Gastrocnemius medialis (tissue), 4 donors: ENCODE data around the gene HMGB1. TPM values are rescaled to one million over a fixed set of nuclear protein-coding genes. Genes with fewer than 3 reads are reported as not detected.

Experiments
- ATAC-seq, 2 donors: fragments of 150-250 bp; one replicate each; pipeline ENCODE4 v1.9.1; 2016
- DNase-seq, 2 donors: peaks; one replicate each; pipeline ENCODE4 v3.0.0-alpha.2; 2019
- H3K27ac ChIP-seq, 4 donors: fragments of 200-600 bp; sonication (generic); 1 replicate in 1 of 4; 2 replicates in 3 of 4; pipeline ENCODE4 v1.5.1; 2016 to 2018; ENCODE audit warnings: mild to moderate bottlenecking in 2 of 4, moderate library complexity in 1 of 4
- H3K27me3 ChIP-seq, 3 donors: fragments of 200-600 bp; sonication (generic) in 2 of 3; 1 replicate in 1 of 3; 2 replicates in 2 of 3; pipeline versions ENCODE4 v1.5.1 to v1.6.0; 2016 to 2019; ENCODE audit warnings: mild to moderate bottlenecking in 1 of 3, moderate library complexity in 1 of 3
- H3K36me3 ChIP-seq, 2 donors: fragments of 200-600 bp; sonication (generic) in 1 of 2; one replicate each; pipeline ENCODE4 v1.5.1; 2017 to 2018
- H3K4me1 ChIP-seq, 2 donors: fragments of 200-600 bp; sonication (generic) in 1 of 2; one replicate each; pipeline ENCODE4 v1.5.1; 2016 to 2017; ENCODE audit warnings: mild to moderate bottlenecking in 2 of 2
- H3K4me3 ChIP-seq, 4 donors: fragments of 200-600 bp; sonication (generic) in 3 of 4; 1 replicate in 1 of 4; 2 replicates in 3 of 4; pipeline ENCODE4 v1.5.1; 2016 to 2019; ENCODE audit warnings: mild to moderate bottlenecking in 2 of 4
- H3K9me3 ChIP-seq, 3 donors: fragments of 200-600 bp; sonication (generic) in 2 of 3; 1 replicate in 1 of 3; 2 replicates in 2 of 3; pipeline ENCODE4 v1.5.1; 2016 to 2019
- POLR2A ChIP-seq, 2 donors: fragments of 450-650 bp; IDR thresholded peaks; one replicate each; pipeline ENCODE4 v1.6.1; 2017; ENCODE audit warnings: antibody characterized with exemption in 2 of 2, mild to moderate bottlenecking in 2 of 2, moderate library complexity in 2 of 2
- in situ Hi-C, 4 donors: fragments of 200-750 bp; cut with MboI; loops; one replicate each; pipeline versions ENCODE4 v1.15.0 to v1.8.0; 2017; ENCODE audit warnings: low sequenced_read_pairs in 4 of 4
- intact Hi-C: fragments of 100-400 bp; cut with DNase I; formaldehyde crosslinking; loops from one replicate; pipeline ENCODE4 v1.15.1; 2023; ENCODE audit warnings: low total_unique reads
- total RNA-seq, 4 donors: library from RNA; depleted of rRNA; stranded (reverse); fragments of >200 nt; gene quantifications; one replicate each; pipeline versions ENCODE4 v1.1.0 to v1.2.3, GENCODE V29; 2016
- TF ChIP-seq, protein P1 (sequence below), 5 experiments: fragments of 450-650 bp in 3 of 5; fragments of 200-600 bp in 2 of 5; sonication (generic) in 2 of 5; IDR thresholded peaks in 4 of 5; conservative IDR thresholded peaks in 1 of 5; 1 replicate in 4 of 5; 2 replicates in 1 of 5; pipeline ENCODE4 v1.5.1; 2016 to 2019; ENCODE audit warnings: antibody characterized with exemption in 5 of 5, mild to moderate bottlenecking in 3 of 5, moderate library complexity in 3 of 5

The HMGB1 gene
- total RNA-seq, 4 donors from 2014 or later = 217 to 314 (median 265) TPM

DNA sequence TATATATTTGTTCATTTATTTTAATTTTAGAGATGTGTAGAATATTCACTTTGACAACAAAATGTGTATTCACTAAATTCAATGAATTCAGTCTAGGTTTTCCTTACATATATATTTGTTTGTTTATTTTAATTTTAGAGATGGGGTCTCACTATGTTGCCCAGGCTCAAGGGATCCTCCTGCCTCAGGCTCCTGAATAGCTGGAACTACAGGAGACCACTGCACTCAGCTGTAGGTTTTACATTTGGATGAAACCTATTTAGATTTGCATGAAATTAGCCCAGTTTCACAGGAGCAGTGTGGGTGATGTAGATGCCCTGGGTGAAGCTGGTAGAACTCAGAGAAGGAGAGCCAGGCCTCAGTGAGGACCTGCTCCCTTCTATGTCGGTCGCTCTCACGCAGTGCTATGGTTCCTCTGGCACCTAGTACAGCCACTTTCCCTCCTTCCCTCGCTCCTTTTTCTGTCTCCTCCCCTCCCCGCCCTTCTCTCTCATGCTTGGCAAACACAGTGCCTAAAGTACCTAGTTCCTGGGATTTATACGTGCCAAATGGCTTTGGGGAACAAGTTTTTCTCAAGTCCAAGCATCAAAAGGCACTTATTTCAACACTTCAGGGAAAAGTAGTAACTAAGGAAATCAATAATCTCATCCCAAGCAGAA lies 14.7 kb upstream of the HMGB1 start:
- no peak for DNase-seq
- Histone ChIP-seq H3K27ac (no peak overlapping the region), H3K9me3 (no peaks in the 10 kb centered on the region), H3K27me3 (no peaks in the 10 kb centered on the region), H3K4me1 (no peaks in the 10 kb centered on the region), H3K36me3 (no peaks in the 10 kb centered on the region), H3K4me3 (no peak overlapping the region)
- intact Hi-C loops (no loop called here), in situ Hi-C loops (no loop called here)
- TF ChIP-seq, protein P1, sequence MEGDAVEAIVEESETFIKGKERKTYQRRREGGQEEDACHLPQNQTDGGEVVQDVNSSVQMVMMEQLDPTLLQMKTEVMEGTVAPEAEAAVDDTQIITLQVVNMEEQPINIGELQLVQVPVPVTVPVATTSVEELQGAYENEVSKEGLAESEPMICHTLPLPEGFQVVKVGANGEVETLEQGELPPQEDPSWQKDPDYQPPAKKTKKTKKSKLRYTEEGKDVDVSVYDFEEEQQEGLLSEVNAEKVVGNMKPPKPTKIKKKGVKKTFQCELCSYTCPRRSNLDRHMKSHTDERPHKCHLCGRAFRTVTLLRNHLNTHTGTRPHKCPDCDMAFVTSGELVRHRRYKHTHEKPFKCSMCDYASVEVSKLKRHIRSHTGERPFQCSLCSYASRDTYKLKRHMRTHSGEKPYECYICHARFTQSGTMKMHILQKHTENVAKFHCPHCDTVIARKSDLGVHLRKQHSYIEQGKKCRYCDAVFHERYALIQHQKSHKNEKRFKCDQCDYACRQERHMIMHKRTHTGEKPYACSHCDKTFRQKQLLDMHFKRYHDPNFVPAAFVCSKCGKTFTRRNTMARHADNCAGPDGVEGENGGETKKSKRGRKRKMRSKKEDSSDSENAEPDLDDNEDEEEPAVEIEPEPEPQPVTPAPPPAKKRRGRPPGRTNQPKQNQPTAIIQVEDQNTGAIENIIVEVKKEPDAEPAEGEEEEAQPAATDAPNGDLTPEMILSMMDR (IDR thresholded peaks at IDR 0.05 in 4 of 5, conservative IDR thresholded peaks at IDR 0.05 in 1 of 5) = no peak
- TF ChIP-seq POLR2A (IDR thresholded peaks at IDR 0.05) = no peak
- ATAC-seq = no peak

DNA sequence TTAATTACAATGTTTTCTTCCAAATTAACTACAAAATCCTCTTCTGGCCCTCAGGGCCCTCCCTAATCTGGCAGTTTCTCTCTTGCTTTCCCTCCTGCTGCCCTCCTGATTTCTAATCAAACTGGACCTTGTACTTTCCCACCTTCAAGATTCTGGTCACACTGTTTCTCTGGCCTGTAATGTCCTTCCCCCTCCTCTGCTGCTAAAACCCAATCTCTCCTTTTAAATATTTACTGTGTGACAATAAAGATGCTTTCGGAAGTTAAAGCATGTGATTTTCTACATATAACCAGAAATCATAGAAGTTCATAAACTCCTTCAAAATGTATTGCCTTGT lies 14.1 kb upstream of the HMGB1 start:
- H3K4me3 ChIP-seq = no peak overlapping the region
- H3K27ac ChIP-seq = no peak overlapping the region
- DNase-seq (no peak), ATAC-seq (no peak)
- H3K36me3 ChIP-seq = no peaks in the 10 kb centered on the region
- H3K9me3 ChIP-seq = no peaks in the 10 kb centered on the region
- no peak for TF ChIP-seq POLR2A (IDR thresholded peaks at IDR 0.05)
- TF ChIP-seq, protein P1 (IDR thresholded peaks at IDR 0.05 in 4 of 5, conservative IDR thresholded peaks at IDR 0.05 in 1 of 5) = no peak
- no peaks in the 10 kb centered on the region for H3K27me3 ChIP-seq
- H3K4me1 ChIP-seq = no peaks in the 10 kb centered on the region
- intact Hi-C loops = no loop called here
- in situ Hi-C loops = no loop called here

DNA sequence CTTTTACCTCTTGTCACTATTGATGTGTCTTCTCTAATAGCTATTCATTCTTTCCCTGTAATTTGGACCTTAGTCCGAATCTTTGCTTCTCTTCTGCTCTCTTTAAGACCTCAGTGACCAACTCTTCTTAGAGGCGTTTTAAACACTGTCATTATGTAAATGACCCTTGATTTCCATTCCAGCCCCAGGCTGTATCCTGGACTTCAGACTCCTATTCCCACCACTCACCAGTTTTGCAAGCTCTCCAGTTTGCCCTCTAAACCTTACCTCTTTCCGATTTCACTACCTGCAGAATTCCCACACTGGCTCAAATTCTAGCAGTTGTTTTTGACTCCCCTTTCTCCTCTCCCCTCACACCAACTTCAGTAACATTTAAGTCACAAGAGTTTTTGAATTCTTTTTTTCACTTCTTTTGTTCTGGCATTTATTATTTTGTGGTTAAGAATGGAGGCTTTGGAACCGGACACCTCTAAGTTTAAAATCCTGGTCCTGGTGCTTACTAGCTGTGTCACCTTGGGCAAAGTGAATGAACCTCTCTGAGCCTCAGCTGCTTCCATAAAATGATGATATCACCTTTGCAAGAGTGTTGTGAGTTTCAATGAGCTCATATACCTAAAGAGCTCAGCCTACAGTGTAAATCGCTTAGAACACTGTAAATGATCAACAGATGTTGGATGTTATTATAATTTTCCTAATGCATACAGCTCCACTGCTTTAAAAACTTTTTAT lies 13.6 kb upstream of the HMGB1 start:
- H3K27me3 ChIP-seq = no peaks in the 10 kb centered on the region
- H3K4me1 ChIP-seq = no peaks in the 10 kb centered on the region
- no peak overlapping the region for H3K4me3 ChIP-seq
- H3K36me3 ChIP-seq = no peaks in the 10 kb centered on the region
- no peak for ATAC-seq
- intact Hi-C loops (no loop called here), in situ Hi-C loops (no loop called here)
- no peak overlapping the region for H3K27ac ChIP-seq
- DNase-seq = no peak
- H3K9me3 ChIP-seq = no peaks in the 10 kb centered on the region
- TF ChIP-seq, protein P1 (IDR thresholded peaks at IDR 0.05 in 4 of 5, conservative IDR thresholded peaks at IDR 0.05 in 1 of 5) = no peak
- no peak for TF ChIP-seq POLR2A (IDR thresholded peaks at IDR 0.05)

DNA sequence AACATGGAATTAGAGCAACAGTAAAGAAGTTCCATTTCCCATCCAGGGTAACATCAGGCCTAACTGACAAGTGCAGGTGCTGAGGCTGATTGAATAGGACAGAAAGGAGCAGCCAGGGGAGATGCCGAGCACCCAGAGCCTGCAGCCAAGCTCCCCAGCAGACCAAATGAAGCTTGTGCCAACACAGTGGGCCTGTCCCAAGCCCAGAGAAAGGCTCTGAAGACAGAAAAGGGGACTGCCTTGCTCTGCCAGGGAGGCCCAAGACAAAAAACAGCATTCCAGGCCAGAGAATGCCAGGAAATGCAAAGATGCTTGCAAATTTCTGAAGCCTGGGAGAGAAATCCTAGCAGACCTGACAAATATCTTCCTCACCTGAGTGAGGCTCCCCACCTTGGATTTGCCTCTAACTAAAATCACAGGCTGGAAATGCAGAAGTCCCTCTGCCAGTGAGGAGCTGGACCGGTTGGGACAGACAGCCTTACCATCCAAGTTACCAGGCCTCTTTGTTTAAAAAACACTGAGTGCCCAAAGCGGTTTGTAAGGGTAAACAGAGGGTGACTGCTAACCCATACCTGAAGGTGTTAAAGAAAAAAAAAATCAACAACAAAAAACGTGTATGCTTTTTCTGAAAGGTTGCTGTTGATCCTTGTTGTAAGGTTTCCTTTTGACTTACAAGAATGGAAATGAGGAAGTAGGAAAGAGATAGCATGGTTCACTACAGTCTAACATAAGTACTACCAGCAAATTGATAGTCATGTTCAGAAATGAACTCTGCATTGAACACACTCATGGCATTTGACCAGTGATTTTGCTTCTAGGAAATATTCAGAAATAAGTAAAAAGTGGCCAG lies 11.8 kb upstream of the HMGB1 start:
- Histone ChIP-seq H3K4me1 (no peaks in the 10 kb centered on the region), H3K36me3 (no peaks in the 10 kb centered on the region), H3K9me3 (no peaks in the 10 kb centered on the region), H3K27ac (no peak overlapping the region), H3K27me3 (no peaks in the 10 kb centered on the region), H3K4me3 (no peak overlapping the region)
- DNase-seq = no peak
- TF ChIP-seq, protein P1 (IDR thresholded peaks at IDR 0.05 in 4 of 5, conservative IDR thresholded peaks at IDR 0.05 in 1 of 5) = no peak
- TF ChIP-seq POLR2A (IDR thresholded peaks at IDR 0.05) = no peak
- no peak for ATAC-seq
- intact Hi-C loops = no loop called here
- in situ Hi-C loops = no loop called here
